ENCODE data around the gene BTG3. TPM values are rescaled to one million over a fixed set of nuclear protein-coding genes. Genes with fewer than 3 reads are reported as not detected.

Gene BTG3
- 14.4 and 21.0 TPM in 2 replicates for total RNA-seq

GRCh38 chr21:17612565-17613241 is at the start of gene BTG3:
BTG3 (minus strand) TSS chr21:17612901; CDS start chr21:17609144, 3,757 bp downstream.

Other genes with a start within 250 kb of the BTG3 start
- 14.4 and 14.7 TPM in 2 replicates for gene CXADR, start 99.9 kb downstream of the BTG3 start, total RNA-seq
- 3.9 and 4.3 TPM in 2 replicates for gene C21orf91, start 206.5 kb upstream of the BTG3 start, total RNA-seq

All from endothelial cell of coronary artery (primary cell).